Esophagus muscularis mucosa (tissue), 4 donors: ENCODE measurements around the gene PJA2. TPM values are rescaled to one million over a fixed set of nuclear protein-coding genes. Genes with fewer than 3 reads are reported as not detected.
A peak's percentile ranks its signal among the peaks of the same experiment; 100 is the strongest.

ENCODE experiments used
- DNase-seq: peaks from one replicate; pipeline ENCODE4 v3.0.0-alpha.2; 2017; ENCODE audit errors: extremely low spot score
- H3K27ac ChIP-seq, 4 donors: fragments of 200-600 bp; sonication (generic); replicated peaks in 1 of 4; 1 replicate in 3 of 4; 2 replicates in 1 of 4; pipeline ENCODE4 v1.5.1; 2016 to 2019; ENCODE audit warnings: mild to moderate bottlenecking in 1 of 4
- H3K27me3 ChIP-seq, 4 donors: fragments of 200-600 bp; sonication (generic); one replicate each; pipeline versions ENCODE4 v1.5.1 to v1.6.0; 2016 to 2019
- H3K36me3 ChIP-seq, 4 donors: fragments of 200-600 bp; sonication (generic); one replicate each; pipeline ENCODE4 v1.5.1; 2016 to 2019
- H3K4me1 ChIP-seq, 4 donors: fragments of 200-600 bp; sonication (generic); one replicate each; pipeline ENCODE4 v1.5.1; 2016 to 2019
- H3K4me3 ChIP-seq, 4 donors: fragments of 200-600 bp; sonication (generic); 1 replicate in 2 of 4; 2 replicates in 2 of 4; pipeline ENCODE4 v1.5.1; 2016 to 2019; ENCODE audit warnings: mild to moderate bottlenecking in 4 of 4, moderate library complexity in 1 of 4
- H3K9me3 ChIP-seq, 4 donors: fragments of 200-600 bp; sonication (generic); 1 replicate in 3 of 4; 2 replicates in 1 of 4; pipeline ENCODE4 v1.5.1; 2016 to 2019
- CTCF ChIP-seq, 3 experiments: fragments of 200-600 bp in 2 of 3; fragments of 450-650 bp in 1 of 3; sonication (generic) in 2 of 3; IDR thresholded peaks; one replicate each; pipeline ENCODE4 v1.5.1; 2017 to 2019; ENCODE audit warnings: antibody characterized with exemption in 3 of 3, mild to moderate bottlenecking in 2 of 3, moderate library complexity in 1 of 3
- EP300 ChIP-seq: sonication (generic); formaldehyde crosslinking; IDR thresholded peaks from one replicate; pipeline ENCODE4 v1.6.1; 2017; ENCODE audit warnings: antibody characterized with exemption
- POLR2A ChIP-seq: fragments of 450-650 bp; IDR thresholded peaks from one replicate; pipeline ENCODE4 v1.6.1; 2017; ENCODE audit warnings: antibody characterized with exemption, moderate library complexity, mild to moderate bottlenecking, low read depth
- POLR2AphosphoS5 ChIP-seq, 2 donors: sonication (generic); formaldehyde crosslinking; IDR thresholded peaks; one replicate each; pipeline ENCODE4 v1.6.1; 2017; ENCODE audit warnings: antibody characterized with exemption in 2 of 2
- WGBS: methylation state at CpG from one replicate; pipeline ENCODE4 v1.1.5; 2018; 5-methylcytosine and 5-hydroxymethylcytosine counted together
- intact Hi-C: fragments of 100-400 bp; cut with DNase I; formaldehyde crosslinking; loops from one replicate; pipeline ENCODE4 v1.15.1; 2023
- total RNA-seq, 4 donors: library from RNA; depleted of rRNA; stranded (reverse); fragments of >200 nt; gene quantifications; one replicate each; pipeline versions ENCODE4 v1.1.0 to v1.2.1, GENCODE V29; 2016

PJA2 gene
- total RNA-seq, 4 donors from 2014 or later, result 133 to 211 (median 170) TPM

DNA sequence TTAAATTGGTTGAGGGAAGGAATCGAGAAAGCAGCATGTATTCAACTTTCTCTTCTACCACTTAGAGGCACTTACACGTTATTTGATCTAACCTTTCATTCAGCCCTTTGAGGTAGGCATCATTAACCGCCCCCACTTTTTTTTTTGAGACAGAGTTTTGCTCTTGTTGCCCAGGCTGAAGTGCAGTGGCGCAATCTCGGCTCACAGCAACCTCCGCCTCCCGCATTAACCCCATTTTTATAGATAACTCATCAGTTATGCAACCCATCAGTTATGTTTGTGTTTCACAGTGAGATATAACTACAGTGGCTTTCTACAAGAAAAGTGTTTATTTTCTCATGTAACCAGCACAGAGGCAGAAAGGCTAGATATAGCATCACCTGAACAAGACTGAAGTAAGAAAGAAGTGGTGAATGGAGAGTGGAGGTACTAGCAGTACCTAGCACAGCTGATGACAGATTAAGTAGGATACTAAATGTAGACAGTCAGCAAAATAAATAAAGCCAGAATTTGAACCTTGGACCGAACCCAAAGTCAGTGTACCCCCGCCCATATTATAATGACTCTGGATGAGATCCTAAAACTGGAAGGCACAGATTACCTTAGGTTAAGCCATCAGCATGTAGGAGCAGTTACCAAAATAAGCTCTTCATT lies 91.2 kb downstream of the PJA2 start:
- no peaks in the 10 kb centered on the region for H3K27me3 ChIP-seq
- TF ChIP-seq CTCF (IDR thresholded peaks at IDR 0.05) (no peak), POLR2A (no peak), EP300 (no peak), POLR2AphosphoS5 (IDR thresholded peaks at IDR 0.05) (no peak)
- H3K9me3 ChIP-seq, result no peaks in the 10 kb centered on the region
- no peak overlapping the region for H3K27ac ChIP-seq
- 87% methylated on average over 9 of the region's 9 CpGs for WGBS
- peaks cover 0 to 5% (median 1%) of the 10 kb centered on the region in 4 donors for H3K4me1 ChIP-seq
- H3K4me3 ChIP-seq, result no peak overlapping the region
- H3K36me3 ChIP-seq, result no peaks in the 10 kb centered on the region
- no peak for DNase-seq
- intact Hi-C loops, result no loop called here

- Histone ChIP-seq H3K27ac (no peak overlapping the region), H3K36me3 (no peaks in the 10 kb centered on the region), H3K4me1 (no peaks in the 10 kb centered on the region), H3K4me3 (no peak overlapping the region), H3K9me3 (no peaks in the 10 kb centered on the region), H3K27me3 (no peaks in the 10 kb centered on the region)
- intact Hi-C loops, result no loop called here
- no peak for TF ChIP-seq EP300
- TF ChIP-seq POLR2A, result no peak
- TF ChIP-seq POLR2AphosphoS5 (IDR thresholded peaks at IDR 0.05), result no peak
- no peak for TF ChIP-seq CTCF (IDR thresholded peaks at IDR 0.05)
- WGBS, result 86% methylated on average over 4 of the region's 4 CpGs
- DNase-seq, result no peak
These were observed 93.1 kb downstream of the PJA2 start for GRCh38 chr5:109316634-109317033.

DNA sequence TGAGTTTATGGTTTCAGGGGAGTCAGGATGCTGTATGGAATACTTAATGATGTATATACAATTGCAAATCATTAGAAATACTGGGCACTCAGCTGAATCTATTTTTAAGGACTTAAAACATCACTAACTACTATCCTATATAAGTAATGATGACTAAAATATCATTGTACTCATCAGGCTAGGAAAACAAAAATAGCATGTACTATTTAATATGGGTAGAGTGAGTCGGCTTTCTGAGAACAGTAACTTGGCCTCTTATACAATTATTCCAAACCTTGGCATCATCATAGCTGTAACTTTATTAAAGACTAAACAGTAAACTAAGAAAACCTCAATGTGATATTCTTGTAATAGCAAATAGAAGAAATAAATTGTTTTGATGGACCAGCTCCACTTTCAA lies 94.5 kb downstream of the PJA2 start:
- DNase-seq, result no peak
- TF ChIP-seq CTCF (IDR thresholded peaks at IDR 0.05), result no peak
- no peak for TF ChIP-seq EP300
- TF ChIP-seq POLR2AphosphoS5 (IDR thresholded peaks at IDR 0.05), result no peak
- TF ChIP-seq POLR2A, result no peak
- Histone ChIP-seq H3K36me3 (no peaks in the 10 kb centered on the region), H3K27ac (no peak overlapping the region), H3K4me1 (no peaks in the 10 kb centered on the region), H3K4me3 (no peak overlapping the region), H3K27me3 (no peaks in the 10 kb centered on the region), H3K9me3 (no peaks in the 10 kb centered on the region)
- intact Hi-C loops, result no loop called here
- 52% methylated on average over 1 of the region's 1 CpG for WGBS

- intact Hi-C loops, result no loop called here
- no peaks in the 10 kb centered on the region for H3K36me3 ChIP-seq
- H3K9me3 ChIP-seq, result no peaks in the 10 kb centered on the region
- H3K4me3 ChIP-seq, result no peak overlapping the region
- H3K27ac ChIP-seq, result no peak overlapping the region
- no peak for DNase-seq
- H3K27me3 ChIP-seq, result no peaks in the 10 kb centered on the region
- no peaks in the 10 kb centered on the region for H3K4me1 ChIP-seq
- TF ChIP-seq CTCF (IDR thresholded peaks at IDR 0.05) (no peak), EP300 (no peak), POLR2A (no peak), POLR2AphosphoS5 (IDR thresholded peaks at IDR 0.05) (no peak)
- WGBS, result 95% methylated on average over 2 of the region's 2 CpGs
These were observed 96.6 kb downstream of the PJA2 start for GRCh38 chr5:109313127-109313526.

- WGBS, result 93% methylated on average over 2 of the region's 2 CpGs
- Histone ChIP-seq H3K9me3 (no peaks in the 10 kb centered on the region), H3K36me3 (no peaks in the 10 kb centered on the region), H3K27ac (no peak overlapping the region), H3K4me3 (no peak overlapping the region), H3K4me1 (no peaks in the 10 kb centered on the region), H3K27me3 (no peaks in the 10 kb centered on the region)
- intact Hi-C loops, result no loop called here
- DNase-seq, result peak; percentile 34
- TF ChIP-seq CTCF (IDR thresholded peaks at IDR 0.05) (no peak), POLR2A (no peak)
These were observed 97.1 kb downstream of the PJA2 start for GRCh38 chr5:109312695-109313094.
